SKM-1 (cell line): Measurements from ENCODE around the gene IL6ST.

Source experiments
- DNase-seq: peaks from one replicate; lab custom pipeline; 2025; ENCODE audit not compliant: unreplicated experiment; lab: John Stamatoyannopoulos, UW

Gene IL6ST

GRCh38 chr5:55923177-55923771 is 71.5 kb downstream of the IL6ST start:
- DNase-seq: peak; percentile 7

- no peak for DNase-seq
Observed at GRCh38 chr5:55921617-55922016, 73.1 kb downstream of the IL6ST start.

GRCh38 chr5:55920784-55921183 is 74.0 kb downstream of the IL6ST start:
- no peak for DNase-seq

- no peak for DNase-seq
Observed at GRCh38 chr5:55919625-55920024, 75.1 kb downstream of the IL6ST start.

- no peak for DNase-seq
Observed at GRCh38 chr5:55918087-55919035, 76.4 kb downstream of the IL6ST start.

- DNase-seq: no peak
Observed at GRCh38 chr5:55917402-55918086, 77.2 kb downstream of the IL6ST start.

- no peak for DNase-seq
Observed at GRCh38 chr5:55916986-55917385, 77.8 kb downstream of the IL6ST start.

- DNase-seq: no peak
Observed at GRCh38 chr5:55915783-55916182, 79.0 kb downstream of the IL6ST start.

GRCh38 chr5:55914971-55915370 is 79.8 kb downstream of the IL6ST start:
- DNase-seq: no peak

- DNase-seq: no peak
Observed at GRCh38 chr5:55913466-55914413, 81.0 kb downstream of the IL6ST start.

- no peak for DNase-seq
Observed at GRCh38 chr5:55911784-55912653, 82.7 kb downstream of the IL6ST start.

GRCh38 chr5:55908804-55909203 is 86.0 kb downstream of the IL6ST start:
- no peak for DNase-seq

- DNase-seq: no peak
Observed at GRCh38 chr5:55907927-55908326, 86.8 kb downstream of the IL6ST start.

- no peak for DNase-seq
Observed at GRCh38 chr5:55905251-55905650, 89.5 kb downstream of the IL6ST start.

GRCh38 chr5:55904152-55904551 is 90.6 kb downstream of the IL6ST start:
- DNase-seq: no peak

GRCh38 chr5:55903121-55903701 is 91.6 kb downstream of the IL6ST start:
- DNase-seq: peak; percentile 52

GRCh38 chr5:55902696-55903095 is 92.1 kb downstream of the IL6ST start:
- no peak for DNase-seq

- no peak for DNase-seq
Observed at GRCh38 chr5:55900776-55901175, 94.0 kb downstream of the IL6ST start.

GRCh38 chr5:55900068-55900467 is 94.7 kb downstream of the IL6ST start:
- DNase-seq: no peak
